NOMO-1 (cell line): ENCODE measurements around the gene RGS11.

Source experiments
- DNase-seq, 2 experiments: peaks; one replicate each; lab custom pipeline; 2025; ENCODE audit not compliant: unreplicated experiment in 2 of 2; lab: John Stamatoyannopoulos, UW

RGS11 gene

DNA sequence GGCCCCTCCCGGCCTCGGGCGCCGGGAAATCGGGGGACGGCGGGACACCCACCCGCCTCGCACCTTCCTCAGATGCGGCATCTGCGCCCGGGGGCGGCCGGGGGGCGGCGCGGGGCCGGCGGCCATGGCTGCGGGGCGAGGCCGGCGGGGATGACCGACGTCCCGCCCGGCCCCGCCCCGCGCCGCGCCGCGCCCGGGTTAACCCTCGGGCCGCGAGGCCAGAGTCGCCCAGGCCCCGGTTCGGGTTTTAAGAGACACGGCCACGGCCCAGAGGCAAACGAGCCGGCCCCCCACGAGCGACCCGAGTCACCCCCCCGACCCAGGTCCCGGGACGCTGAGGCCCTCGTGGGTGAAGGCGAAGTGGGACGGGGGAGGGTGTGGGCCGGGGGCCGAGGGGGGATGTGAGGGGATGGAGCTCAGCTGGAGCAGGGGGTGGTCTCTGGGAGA, at the start of gene RGS11:
Gene RGS11 (minus strand): TSS at position 159 of the 447 bp plus-strand sequence. CDS start 33 bp downstream, at position 126.
- no peak for DNase-seq

DNA sequence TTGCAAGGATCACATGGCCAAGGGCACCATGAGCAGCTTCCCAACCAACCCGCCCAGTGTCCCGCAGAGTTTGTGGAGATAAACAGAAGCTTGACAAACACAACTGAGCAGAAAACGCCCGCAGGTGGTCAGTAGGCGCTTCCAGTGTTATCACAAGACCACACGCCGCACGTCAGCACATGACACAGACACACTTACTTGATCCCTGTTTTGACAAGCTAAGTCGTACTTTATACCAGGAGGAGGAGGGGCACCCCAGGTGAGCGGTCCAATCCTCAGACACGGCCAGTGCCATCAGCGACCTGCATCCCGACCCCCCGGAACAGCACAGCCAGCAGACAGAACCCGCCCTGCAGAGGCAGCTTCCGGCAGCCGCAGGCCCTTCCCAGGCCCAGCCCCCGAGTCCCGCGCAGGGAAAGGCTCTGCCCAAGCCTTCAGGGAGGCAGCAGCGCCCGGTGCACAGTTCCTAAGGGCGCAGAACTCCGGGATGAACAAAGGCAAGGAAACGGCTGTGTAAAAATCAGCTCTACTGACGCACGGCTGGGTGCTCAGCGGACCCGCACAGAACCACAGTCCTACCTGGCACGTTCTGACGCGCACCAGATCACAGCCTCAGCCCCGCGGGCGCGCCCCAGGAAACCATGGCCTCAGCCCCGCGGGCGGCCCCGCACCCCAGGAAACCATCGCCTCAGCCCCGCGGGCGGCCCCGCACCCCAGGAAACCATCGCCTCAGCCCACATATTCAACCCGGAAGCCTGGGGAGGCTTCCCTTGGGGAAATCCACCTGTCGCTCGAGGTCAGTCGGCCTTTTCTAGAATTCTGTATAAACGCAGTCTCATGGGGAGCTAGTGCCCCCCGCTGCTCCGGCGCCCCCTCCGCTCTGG, 48.9 kb upstream of the RGS11 start:
- DNase-seq = no peak

DNA sequence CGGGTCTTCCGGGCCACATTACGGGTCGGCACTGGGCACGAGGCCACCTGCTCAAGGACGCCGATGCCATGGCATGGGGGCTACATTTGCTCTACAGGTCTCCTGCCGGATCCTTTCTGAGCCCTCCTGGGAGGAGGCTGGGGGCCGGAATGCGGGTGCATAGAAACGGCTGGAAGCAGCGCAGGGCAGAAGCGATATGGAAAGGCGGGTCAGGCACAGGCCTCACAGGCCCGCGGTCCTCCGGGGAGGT, 48.4 kb upstream of the RGS11 start:
- no peak for DNase-seq

DNA sequence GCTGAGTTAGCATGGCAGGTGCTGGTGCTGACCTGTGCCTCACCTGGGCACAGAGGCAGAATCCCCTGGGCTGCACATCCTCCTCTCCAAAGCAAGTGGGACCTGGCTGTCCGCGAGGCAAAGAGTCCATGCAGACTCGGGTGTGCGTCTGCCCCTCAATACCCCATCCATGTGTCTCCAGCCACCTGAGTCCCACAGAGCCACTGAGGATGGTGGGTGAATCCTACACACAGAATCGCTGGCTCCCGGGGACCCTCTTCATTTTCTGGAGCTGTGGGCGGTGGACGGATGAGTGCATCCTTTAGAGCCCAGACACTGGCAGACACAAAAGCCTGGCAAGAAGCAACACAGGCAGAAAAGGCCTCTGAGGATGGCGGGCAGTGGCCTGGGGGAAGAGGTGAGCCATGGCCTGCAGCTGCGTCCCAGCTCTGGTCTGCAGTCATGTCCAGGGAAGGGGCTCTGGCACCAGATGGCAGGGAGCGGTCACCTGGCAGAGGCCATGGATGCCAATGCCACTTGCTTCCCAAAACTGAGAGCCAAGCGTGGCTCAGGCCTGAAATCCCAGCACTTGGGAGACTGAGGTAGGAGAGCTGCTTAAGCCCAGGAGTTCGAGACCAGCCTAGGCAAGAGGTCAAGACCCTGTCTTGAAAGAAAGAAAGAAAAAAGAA, 46.9 kb upstream of the RGS11 start:
- no peak for DNase-seq

DNA sequence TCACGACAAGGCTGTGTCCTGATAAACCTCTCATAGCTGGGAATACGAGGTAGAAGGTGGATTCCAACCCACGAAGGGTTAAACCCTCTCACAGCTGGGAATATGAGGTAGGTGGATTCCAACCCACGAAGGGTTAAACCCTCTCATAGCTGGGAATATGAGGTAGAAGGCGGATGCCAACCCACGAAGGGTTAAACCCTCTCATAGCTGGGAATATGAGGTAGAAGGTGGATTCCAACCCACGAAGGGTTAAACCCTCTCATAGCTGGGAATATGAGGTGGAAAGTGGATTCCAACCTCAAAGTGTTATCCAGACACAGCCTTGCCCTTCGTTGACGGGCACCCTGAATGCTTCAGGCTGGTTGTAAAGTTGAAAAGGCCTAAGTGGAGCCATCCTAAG, 45.8 kb upstream of the RGS11 start:
- DNase-seq = no peak

DNA sequence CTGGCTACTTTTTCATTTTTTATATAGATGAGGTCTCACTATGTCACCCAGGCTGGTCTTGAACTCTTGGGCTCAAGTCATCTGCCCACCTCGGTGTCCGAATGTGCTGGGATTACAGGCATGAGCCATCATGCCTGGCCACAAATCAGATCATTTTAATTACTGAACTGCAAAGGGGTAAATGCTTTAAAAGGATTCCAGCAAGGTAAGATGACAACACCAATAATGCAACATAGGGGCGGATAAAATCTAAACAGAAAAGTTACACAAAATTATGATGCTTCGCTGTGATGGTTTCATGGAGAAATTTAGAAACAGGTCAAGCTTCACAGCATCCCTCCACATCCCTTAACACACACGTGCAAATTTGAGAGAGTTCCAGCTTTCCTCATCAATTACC, 44.5 kb upstream of the RGS11 start:
- DNase-seq = no peak

DNA sequence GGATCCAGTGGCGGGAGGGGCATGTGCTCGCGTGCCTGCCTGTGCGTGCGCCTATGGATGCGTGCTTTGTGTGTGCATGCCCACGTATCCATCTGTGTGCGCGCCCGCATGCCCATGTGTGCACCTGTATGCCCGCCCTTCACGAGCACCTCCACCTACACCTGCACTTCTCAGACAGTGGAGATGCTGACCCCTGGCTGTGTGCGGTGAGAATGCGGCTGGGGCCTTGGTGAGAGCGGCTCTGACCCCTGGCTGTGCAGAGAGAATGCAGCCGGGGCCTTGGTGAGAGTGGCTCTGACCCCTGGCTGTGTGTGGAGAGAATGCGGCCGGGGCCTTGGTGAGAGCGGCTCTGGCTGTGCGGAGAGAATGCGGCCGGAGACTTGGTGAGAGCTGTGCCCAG, 42.9 kb upstream of the RGS11 start:
- no peak for DNase-seq

DNA sequence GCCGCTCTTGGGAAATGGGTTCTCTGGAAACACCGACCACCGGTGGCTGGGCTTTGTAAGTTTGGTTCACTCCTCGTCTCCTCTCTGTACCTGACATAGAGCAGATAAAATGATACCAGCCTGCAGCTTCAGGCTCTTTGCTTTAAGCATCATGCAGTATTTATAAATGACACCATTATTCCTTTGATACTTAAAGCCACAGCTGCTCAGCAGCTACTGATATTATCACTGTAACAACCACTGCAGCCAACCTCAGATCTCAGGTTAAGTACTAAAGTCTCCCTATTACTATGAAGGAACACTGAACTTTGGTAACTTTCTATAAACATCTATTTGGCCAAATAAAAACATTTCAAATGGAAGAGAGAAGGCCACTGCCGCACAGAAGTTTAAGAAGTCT, 41.8 kb upstream of the RGS11 start:
- no peak for DNase-seq

DNA sequence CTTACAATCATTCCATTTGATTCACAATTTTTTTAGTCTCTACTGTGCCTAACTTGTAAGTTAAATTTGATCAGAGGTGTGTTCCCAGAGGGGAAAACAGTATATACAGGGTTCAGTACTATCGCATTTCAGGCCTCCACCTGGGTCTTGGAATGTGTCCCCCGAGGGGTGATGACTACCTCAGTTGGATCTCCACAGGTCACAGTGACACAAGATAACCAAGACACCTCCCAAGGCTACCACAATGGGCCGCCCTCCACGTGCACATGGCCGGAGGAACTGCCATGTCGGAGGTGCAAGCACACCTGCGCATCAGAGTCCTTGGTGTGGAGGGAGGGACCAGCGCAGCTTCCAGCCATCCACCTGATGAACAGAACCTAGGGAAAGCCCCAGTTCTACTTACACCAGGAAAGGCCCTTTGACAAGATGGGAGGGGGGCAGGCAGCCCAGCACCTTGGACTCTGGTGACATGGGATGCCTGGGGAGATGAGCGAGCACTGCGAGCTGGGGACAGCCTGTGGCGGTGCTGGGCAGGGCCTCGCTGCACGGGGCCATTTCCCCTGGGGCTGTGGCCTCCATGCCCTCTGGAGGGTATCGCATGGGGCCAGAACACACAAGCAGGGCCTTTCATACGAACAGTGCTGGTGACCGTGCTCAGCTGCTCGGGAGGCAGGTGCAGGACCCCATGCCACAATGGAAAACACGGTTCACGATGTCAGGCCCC, 41.2 kb upstream of the RGS11 start:
- no peak for DNase-seq

DNA sequence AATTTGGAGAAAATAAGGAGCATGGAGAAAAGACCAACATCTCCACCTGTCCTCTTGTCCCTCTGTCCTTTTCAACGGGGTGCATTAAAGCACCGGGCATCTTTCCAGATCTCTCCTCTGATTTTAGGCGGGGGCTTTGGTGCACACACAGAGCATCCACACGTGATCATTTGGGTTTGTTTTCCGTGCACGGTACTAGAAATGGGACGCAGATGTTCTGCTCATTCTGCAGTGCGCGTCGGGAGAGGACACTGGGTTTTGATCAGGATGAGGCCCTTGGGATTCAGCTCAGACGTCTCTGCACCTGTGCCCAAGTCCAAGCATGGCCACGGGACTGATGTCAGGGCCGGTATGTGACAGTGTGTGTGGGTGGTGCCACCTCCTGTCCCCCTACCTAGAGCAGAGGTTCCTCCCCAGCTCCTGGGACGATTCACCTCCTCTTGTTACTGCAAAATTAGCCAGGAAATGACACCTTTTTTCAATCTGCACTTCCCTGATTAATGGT, 39.1 kb upstream of the RGS11 start:
- DNase-seq = no peak

DNA sequence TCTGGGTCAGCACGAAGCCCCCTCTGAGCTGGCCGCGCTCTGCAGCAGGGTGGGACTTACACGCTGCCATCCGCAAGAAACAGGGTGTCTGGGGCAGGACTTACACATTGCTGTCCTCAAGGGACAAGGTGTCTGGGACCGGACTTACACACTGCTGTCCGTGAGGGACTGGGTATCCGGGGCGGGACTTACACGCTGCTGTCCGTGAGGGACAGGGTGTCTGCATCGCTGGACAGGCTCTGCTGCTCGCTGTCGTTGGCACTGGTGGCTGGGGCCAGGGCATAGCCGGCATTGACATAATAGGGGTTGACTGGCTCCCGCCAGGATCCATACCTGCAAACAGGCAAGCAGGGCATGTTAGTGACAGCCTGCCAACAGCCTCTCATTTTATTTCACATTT, 38.6 kb upstream of the RGS11 start:
- no peak for DNase-seq

DNA sequence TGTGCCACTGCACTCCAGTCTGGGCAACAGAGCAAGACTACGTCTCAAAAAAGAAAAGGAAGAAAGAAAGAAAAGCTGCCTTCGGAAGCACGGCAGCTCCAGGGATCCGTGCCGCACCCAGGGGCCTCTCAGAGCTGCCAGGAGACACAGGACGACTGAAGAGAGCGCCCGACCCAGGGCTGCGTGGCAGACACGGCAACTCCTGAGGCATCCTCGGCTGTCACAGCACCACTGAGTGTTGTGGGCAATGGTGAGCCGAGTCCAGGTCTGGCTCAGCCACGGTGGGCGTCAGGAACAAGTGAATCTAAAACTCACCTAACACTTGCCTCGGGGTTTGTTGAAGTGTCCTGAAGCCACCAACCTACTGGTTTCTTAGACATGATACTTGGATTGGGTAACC, 36.0 kb upstream of the RGS11 start:
- no peak for DNase-seq

DNA sequence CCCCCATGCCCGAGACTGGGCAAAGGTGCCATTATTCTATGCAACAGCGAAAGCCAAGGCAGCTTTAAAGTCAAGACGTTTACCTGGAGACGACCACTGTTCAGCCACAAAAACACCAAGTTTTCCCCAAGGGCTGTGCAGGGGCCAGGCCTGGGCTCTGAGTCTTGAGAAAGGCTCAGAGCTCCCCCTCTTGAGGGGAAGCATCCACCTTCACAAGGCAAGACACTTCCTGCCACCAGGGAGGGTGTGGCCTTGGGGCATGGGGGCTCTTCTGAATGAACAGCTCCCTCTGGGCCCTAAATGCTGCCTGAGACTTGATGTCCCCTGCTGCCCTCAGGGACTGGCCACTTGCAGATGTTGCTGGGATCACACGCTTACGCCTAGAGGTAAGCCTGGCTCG, 33.7 kb upstream of the RGS11 start:
- no peak for DNase-seq

DNA sequence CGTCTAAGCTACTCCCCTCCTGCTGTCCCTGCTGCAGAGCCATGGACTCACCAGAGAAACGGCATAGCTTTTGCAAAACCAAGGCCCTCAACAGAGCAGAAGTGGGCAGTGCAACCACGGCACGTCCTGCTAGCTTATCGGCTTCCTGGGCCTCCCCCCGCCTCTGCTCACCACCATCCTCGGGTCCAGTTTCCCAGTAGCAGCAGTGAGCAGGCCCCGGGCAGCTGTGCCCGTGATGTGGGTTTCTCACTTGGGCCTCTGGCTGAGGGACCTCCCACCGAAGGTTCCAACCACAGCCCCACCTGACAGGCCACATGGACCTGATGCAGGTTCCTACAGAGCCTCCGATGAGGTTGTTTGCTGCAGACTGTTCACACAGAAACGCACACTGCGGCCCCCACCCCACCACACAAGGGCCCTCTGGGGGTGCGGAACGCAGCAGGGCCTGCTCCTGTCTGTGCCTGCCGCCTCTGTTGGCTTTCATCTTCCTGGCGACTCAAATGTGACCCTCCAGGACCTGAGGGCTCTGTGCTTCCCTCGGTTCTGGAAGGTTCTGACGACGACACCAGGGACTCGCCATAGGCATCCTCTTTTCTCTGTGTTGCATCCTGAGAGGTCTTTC, 32.1 kb upstream of the RGS11 start:
- DNase-seq = no peak

DNA sequence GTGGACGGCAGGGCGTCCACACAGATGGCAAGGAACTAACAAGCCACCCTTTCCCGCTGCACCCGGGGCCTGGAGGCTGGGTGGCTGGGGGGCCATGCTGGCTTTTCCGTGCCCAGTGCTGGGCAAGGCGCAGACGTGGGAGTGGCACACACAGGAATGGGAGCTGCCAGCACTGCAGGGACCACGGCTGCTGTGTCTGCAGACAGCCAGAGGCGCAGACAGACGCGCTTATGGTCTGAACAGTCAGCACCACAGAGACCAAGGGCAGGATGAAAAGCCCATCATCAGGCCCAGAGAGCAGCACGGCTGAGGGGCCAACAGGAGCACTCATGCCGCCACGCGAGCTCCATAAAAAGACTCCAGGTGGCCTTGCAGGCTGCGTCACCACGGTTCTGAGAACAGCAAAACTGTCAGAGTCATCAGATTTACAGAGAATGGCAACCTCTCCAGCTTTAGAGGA, 31.2 kb upstream of the RGS11 start:
- DNase-seq = no peak

DNA sequence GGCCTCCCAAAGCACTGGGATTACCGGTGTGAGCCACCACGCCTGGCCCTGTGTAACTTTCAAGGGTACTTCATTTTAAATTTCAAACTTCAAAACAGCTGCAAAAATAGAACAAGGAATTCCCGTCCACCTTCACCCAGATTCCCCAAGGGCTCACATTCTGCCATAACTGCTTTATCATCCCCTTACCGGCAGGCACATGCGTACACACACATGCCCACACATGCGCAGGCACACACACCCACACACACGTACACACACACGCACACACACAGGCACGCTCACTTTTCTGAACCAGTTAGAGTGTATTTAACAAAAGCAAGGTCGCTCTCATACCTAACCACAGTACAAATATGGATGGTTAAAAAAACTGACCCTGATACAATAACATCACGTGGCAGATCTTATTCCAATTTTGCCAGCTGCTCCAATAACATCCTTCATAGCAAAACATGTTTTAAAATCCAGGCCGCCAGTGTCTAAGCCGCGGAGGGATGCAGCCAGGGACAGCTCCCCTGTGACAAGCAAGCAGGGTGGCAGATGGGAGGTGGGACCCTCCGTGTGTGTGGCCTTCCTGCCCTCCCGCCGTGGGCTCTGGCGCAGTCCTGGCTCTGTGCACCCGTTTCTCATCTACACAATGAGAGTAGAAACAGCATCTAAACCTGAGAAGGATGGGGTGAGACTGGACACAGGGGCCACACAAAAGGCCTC, 30.3 kb upstream of the RGS11 start:
- no peak for DNase-seq

DNA sequence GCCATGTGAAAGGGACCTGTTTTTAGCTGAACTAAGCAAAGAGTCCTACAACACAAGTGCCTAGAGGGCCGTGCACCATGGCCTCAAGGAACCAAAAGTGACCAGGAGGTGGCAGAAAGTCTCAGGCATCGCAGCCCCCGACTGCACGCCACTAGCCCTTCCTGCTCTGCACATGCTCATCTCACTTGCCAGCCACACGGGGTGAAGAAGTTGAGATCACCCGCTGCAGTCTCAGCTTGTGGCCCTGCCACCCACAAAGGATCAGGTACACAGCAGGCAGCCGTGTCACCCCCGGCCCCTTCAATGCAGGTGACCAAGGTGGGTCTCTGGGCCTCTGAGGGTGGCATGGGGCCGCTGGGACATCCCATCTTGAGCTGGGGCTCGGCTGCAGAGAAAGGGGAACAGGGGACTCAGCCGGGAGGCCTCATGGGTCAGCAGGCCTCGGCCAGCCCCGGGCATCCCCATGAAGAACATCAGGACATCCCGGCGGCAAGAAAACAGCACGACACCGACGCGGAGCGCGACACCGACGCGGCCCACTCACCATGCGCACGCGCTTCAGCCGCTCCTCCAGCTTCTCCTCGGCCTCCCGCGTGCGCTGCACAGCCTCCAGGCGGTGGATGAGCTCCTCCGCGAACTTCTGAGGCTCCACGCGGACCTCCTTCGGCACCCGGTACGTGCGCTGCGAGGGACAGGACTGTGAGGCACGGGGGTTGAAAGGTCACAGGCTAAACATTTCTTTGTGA, 28.2 kb upstream of the RGS11 start:
- peak in 1 of 2 experiments; percentile 23 for DNase-seq

DNA sequence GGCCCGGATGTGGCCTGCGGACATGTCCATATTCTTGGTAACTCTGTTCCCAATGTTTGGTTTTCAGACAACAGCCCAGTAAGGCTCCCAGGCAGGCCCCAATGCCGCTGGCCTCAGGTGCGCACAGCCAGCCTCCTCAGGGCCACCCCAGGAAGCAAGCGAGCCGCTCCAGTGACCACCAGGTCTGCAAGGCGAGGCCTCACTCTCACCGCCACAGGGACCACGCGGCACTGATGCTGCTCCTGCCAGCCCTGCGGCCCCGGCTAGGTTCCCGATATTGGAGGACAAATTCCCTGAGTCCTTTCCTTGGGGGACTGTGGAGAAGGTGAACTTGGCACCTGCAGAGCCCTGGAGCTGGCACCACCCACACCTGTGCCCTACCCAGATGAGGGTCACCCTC, 26.2 kb upstream of the RGS11 start:
- DNase-seq = no peak

DNA sequence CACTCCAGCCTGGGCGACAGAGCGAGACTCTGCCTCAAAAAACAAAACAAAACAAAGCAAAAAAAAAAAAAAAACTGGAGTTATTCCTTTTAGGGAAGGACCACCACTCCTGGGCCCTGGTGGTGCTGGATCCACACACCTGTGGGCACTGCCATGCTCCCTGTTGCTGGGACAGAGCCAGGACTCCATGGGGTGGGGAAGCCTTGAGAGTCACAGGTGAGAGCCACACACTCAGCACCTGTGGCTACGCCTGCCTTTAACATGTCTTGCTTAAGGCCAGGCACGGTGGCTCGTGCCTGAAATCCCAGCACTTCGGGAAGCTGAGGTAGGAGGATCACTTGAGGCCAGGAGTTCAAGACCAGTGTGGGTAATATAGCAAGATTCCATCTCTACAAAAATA, 25.5 kb upstream of the RGS11 start:
- no peak for DNase-seq

DNA sequence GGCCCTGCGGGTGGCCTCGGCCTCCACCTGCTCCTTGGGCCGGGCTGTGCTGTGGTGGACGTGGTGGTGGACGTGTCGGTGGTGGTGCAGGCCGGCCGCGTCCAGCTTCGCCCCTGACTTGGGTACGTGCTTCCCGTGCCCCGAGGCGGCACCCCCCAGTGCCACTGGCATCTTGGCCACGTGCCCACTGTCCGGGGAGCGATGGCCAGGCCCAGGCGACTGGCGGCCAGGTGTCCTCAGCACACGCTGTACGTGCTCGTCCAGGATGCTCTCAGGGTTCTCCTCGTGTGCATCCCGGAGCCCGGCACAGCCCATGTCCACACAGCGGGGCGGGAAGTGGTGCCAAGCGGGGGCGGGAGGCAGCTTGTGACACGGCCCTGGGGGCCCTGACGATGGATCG, 22.1 kb upstream of the RGS11 start:
- DNase-seq = no peak
